IMR-90 (cell line): ENCODE data around the gene LAMA4. TPM values are rescaled to one million over a fixed set of nuclear protein-coding genes. Genes with fewer than 3 reads are reported as not detected.
A peak's percentile ranks its signal among the peaks of the same experiment; 100 is the strongest.

Source experiments
- ATAC-seq: fragments of 200-7000 bp; cut with Tn5 transposase; 2 replicates; pipeline ENCODE4 v1.9.1; 2020; ENCODE audit warnings: low read depth, mild to moderate bottlenecking, moderate library complexity
- BruUV-seq: library from RNA; stranded (reverse); fragments of 400-500 nt; replicated peaks from 2 replicates; lab custom pipeline; 2021; lab: Mats Ljungman, UMichigan
- CTCF ChIA-PET: fragments of 300-600 bp; formaldehyde crosslinking; extraction: SDS; loops from one replicate; lab custom pipeline; 2021; ENCODE audit warnings: antibody characterized with exemption; lab: Yijun Ruan, JAX
- POLR2A ChIA-PET: fragments of 300-600 bp; sonication (Branson Sonifier 250); formaldehyde crosslinking; loops from one replicate; lab custom pipeline; 2022; ENCODE audit warnings: antibody characterized with exemption; ENCODE audit not compliant: unreplicated experiment; lab: Charles Lee
- DNase-seq: peaks from one replicate; pipeline ENCODE4 v3.0.0; 2013
- H2AFZ ChIP-seq: replicated peaks from 2 replicates; pipeline ENCODE3; 2013; ENCODE audit warnings: low read length, mild to moderate bottlenecking; ENCODE audit not compliant: poor library complexity
- H2AK5ac ChIP-seq: 2 replicates; pipeline ENCODE4 v1.6.1; 2013; ENCODE audit warnings: low read depth, low read length, inconsistent platforms
- H2AK9ac ChIP-seq: replicated peaks from 2 replicates; pipeline ENCODE3; 2013; ENCODE audit warnings: mild to moderate bottlenecking, low read depth, low read length, moderate library complexity; ENCODE audit not compliant: poor library complexity
- H2BK120ac ChIP-seq: 2 replicates; pipeline ENCODE4 v1.6.1; 2013; ENCODE audit warnings: low read depth, low read length, inconsistent platforms
- H2BK15ac ChIP-seq: 3 replicates; pipeline ENCODE4 v1.6.1; 2013; ENCODE audit warnings: low read depth, low read length, inconsistent platforms
- H2BK20ac ChIP-seq: 2 replicates; pipeline ENCODE4 v1.6.1; 2013; ENCODE audit warnings: low read depth, mild to moderate bottlenecking, inconsistent platforms, low read length, moderate library complexity
- H2BK5ac ChIP-seq: 2 replicates; pipeline ENCODE4 v1.6.1; 2013; ENCODE audit warnings: mild to moderate bottlenecking, low read depth, low read length, inconsistent platforms; ENCODE audit not compliant: poor library complexity, severe bottlenecking
- H3K14ac ChIP-seq: replicated peaks from 2 replicates; pipeline ENCODE4 v1.6.1; 2013; ENCODE audit warnings: low read depth, low read length, inconsistent platforms
- H3K18ac ChIP-seq: 2 replicates; pipeline ENCODE4 v1.6.1; 2013; ENCODE audit warnings: low read depth, low read length, control low read depth
- H3K23ac ChIP-seq: 2 replicates; pipeline ENCODE4 v1.6.1; 2013; ENCODE audit warnings: low read depth, low read length, inconsistent platforms
- H3K27ac ChIP-seq: 2 replicates; pipeline ENCODE4 v1.5.1; 2013; ENCODE audit warnings: mild to moderate bottlenecking, control low read depth, low read length; ENCODE audit not compliant: insufficient read depth
- H3K27me3 ChIP-seq: 2 replicates; pipeline ENCODE4 v1.6.1; 2013; ENCODE audit warnings: low read length; ENCODE audit not compliant: control insufficient read depth, insufficient read depth
- H3K36me3 ChIP-seq: 2 replicates; pipeline ENCODE4 v1.6.1; 2013; ENCODE audit warnings: low read length, mixed read lengths; ENCODE audit not compliant: control insufficient read depth, insufficient read depth
- H3K4ac ChIP-seq: 2 replicates; pipeline ENCODE4 v1.6.1; 2013; ENCODE audit warnings: low read depth, low read length, inconsistent platforms
- H3K4me1 ChIP-seq: 2 replicates; pipeline ENCODE4 v1.6.1; 2013; ENCODE audit warnings: low read length, mixed read lengths; ENCODE audit not compliant: control insufficient read depth, insufficient read depth
- H3K4me2 ChIP-seq: 2 replicates; pipeline ENCODE4 v1.6.1; 2013; ENCODE audit warnings: low read depth, mild to moderate bottlenecking, control low read depth, low read length, moderate library complexity
- H3K4me3 ChIP-seq: 2 replicates; pipeline ENCODE4 v1.5.1; 2013; ENCODE audit warnings: low read depth, mild to moderate bottlenecking, control low read depth, low read length, moderate library complexity; ENCODE audit not compliant: insufficient read depth
- H3K56ac ChIP-seq: 2 replicates; pipeline ENCODE4 v1.6.1; 2013; ENCODE audit warnings: low read length, inconsistent platforms; ENCODE audit not compliant: insufficient read depth; ENCODE audit errors: extremely low read depth
- H3K79me1 ChIP-seq, 2 experiments: 2 replicates each; pipeline ENCODE4 v1.6.1; 2013; ENCODE audit warnings: low read length in 2 of 2, inconsistent platforms in 1 of 2, low read depth in 1 of 2
- H3K9ac ChIP-seq: 2 replicates; pipeline ENCODE4 v1.6.1; 2013; ENCODE audit warnings: low read depth, low read length, control low read depth
- H3K9me1 ChIP-seq: 2 replicates; pipeline ENCODE4 v1.6.1; 2013; ENCODE audit warnings: low read length, inconsistent platforms; ENCODE audit not compliant: insufficient read depth
- H3K9me3 ChIP-seq: 2 replicates; pipeline ENCODE4 v1.6.1; 2013; ENCODE audit warnings: low read length; ENCODE audit not compliant: control insufficient read depth, insufficient read depth
- H4K20me1 ChIP-seq: 2 replicates; pipeline ENCODE4 v1.6.1; 2013; ENCODE audit warnings: low read length, inconsistent platforms; ENCODE audit not compliant: insufficient read depth
- H4K5ac ChIP-seq: 2 replicates; pipeline ENCODE4 v1.6.1; 2013; ENCODE audit warnings: mild to moderate bottlenecking, low read depth, low read length, control low read depth
- H4K8ac ChIP-seq, 2 experiments: 2 replicates each; pipeline ENCODE4 v1.6.1; 2013; ENCODE audit warnings: low read depth in 2 of 2, low read length in 2 of 2, control low read depth in 1 of 2, inconsistent platforms in 1 of 2
- H4K91ac ChIP-seq: 2 replicates; pipeline ENCODE4 v1.6.1; 2013; ENCODE audit warnings: low read depth, low read length, inconsistent platforms; ENCODE audit not compliant: insufficient read depth
- BHLHE40 ChIP-seq: fragments of 150-350 bp; IDR thresholded peaks from 2 replicates; pipeline ENCODE4 v1.6.1; 2016; ENCODE audit warnings: mild to moderate bottlenecking, low read depth, low read length
- CEBPB ChIP-seq: IDR thresholded peaks from 2 replicates; pipeline ENCODE4 v1.6.1; 2012; ENCODE audit warnings: low read depth, low read length, improper control_type of control experiment
- CHD1 ChIP-seq: IDR thresholded peaks from 2 replicates; pipeline ENCODE4 v1.6.1; 2012; ENCODE audit warnings: low read depth, low read length, improper control_type of control experiment
- CTCF ChIP-seq: conservative IDR thresholded peaks from 2 replicates; pipeline ENCODE4 v1.5.1; 2012; ENCODE audit warnings: mild to moderate bottlenecking, low read depth, low read length, improper control_type of control experiment
- ELK1 ChIP-seq: fragments of 150-350 bp; IDR thresholded peaks from 2 replicates; pipeline ENCODE4 v1.6.1; 2016; ENCODE audit warnings: low read depth, mild to moderate bottlenecking, low read length, moderate library complexity, borderline replicate concordance
- MAFK ChIP-seq: IDR thresholded peaks from 2 replicates; pipeline ENCODE4 v1.6.1; 2012; ENCODE audit warnings: low read depth, low read length, improper control_type of control experiment
- MAZ ChIP-seq: IDR thresholded peaks from 2 replicates; pipeline ENCODE4 v1.6.1; 2012; ENCODE audit warnings: low read depth, mild to moderate bottlenecking, low read length, improper control_type of control experiment, moderate library complexity, borderline replicate concordance
- MXI1 ChIP-seq: IDR thresholded peaks from 2 replicates; pipeline ENCODE4 v1.6.1; 2012; ENCODE audit warnings: low read depth, mild to moderate bottlenecking, low read length, moderate library complexity, borderline replicate concordance
- NFE2L2 ChIP-seq: fragments of 150-350 bp; IDR thresholded peaks from 2 replicates; pipeline ENCODE4 v1.6.1; 2016; ENCODE audit warnings: low read depth, mild to moderate bottlenecking, low read length
- POLR2A ChIP-seq: IDR thresholded peaks from 2 replicates; pipeline ENCODE4 v1.6.1; 2012; ENCODE audit warnings: mild to moderate bottlenecking, low read depth, low read length
- RAD21 ChIP-seq: IDR thresholded peaks from 2 replicates; pipeline ENCODE4 v1.6.1; 2012; ENCODE audit warnings: low read length, improper control_type of control experiment
- RCOR1 ChIP-seq: IDR thresholded peaks from 2 replicates; pipeline ENCODE4 v1.6.1; 2012; ENCODE audit warnings: mild to moderate bottlenecking, low read length, improper control_type of control experiment; ENCODE audit not compliant: insufficient replicate concordance
- RFX5 ChIP-seq: IDR thresholded peaks from 2 replicates; pipeline ENCODE4 v1.8.0; 2012; ENCODE audit warnings: low read depth, mild to moderate bottlenecking, low read length, moderate library complexity
- SMC3 ChIP-seq: fragments of 150-350 bp; IDR thresholded peaks from 2 replicates; pipeline ENCODE4 v1.6.1; 2016; ENCODE audit warnings: low read depth, mild to moderate bottlenecking, antibody characterized with exemption, low read length, moderate library complexity
- USF2 ChIP-seq: fragments of 150-350 bp; IDR thresholded peaks from 2 replicates; pipeline ENCODE4 v1.6.1; 2017; ENCODE audit warnings: mild to moderate bottlenecking, antibody characterized with exemption, low read length, low read depth
- WGBS, 2 experiments: methylation state at CpG; one replicate each; pipeline versions ENCODE4 v1.1.5 to v1.1.7; 2013; ENCODE audit warnings: missing lambda C conversion rate in 2 of 2; ENCODE audit not compliant: insufficient read length in 1 of 2; ENCODE audit errors: extremely low coverage in 2 of 2; 5-methylcytosine and 5-hydroxymethylcytosine counted together
- dilution Hi-C: fragments of 300-500 bp; cut with HindIII; formaldehyde crosslinking; loops from one replicate; pipeline ENCODE4 v1.14.3; 2018; ENCODE audit warnings: low sequenced_read_pairs; ENCODE audit not compliant: unreplicated experiment
- in situ Hi-C: fragments of 300-500 bp; cut with MboI; formaldehyde crosslinking; loops from 3 replicates; pipeline ENCODE4 v1.14.3; 2019; ENCODE audit warnings: low sequenced_read_pairs, inconsistent platforms, mixed read lengths
- intact Hi-C: fragments of 100-400 bp; cut with micrococcal nuclease; formaldehyde crosslinking; loops from 2 replicates; pipeline ENCODE4 v1.10.0; 2022
- polyA plus RNA-seq, 3 experiments: library from polyadenylated mRNA; depleted of rRNA; stranded (reverse); fragments of >200 nt; gene quantifications; 2 replicates each; pipeline ENCODE4 v1.2.3, GENCODE V29; 2012; ENCODE audit warnings: low replicate concordance in 1 of 3
- total RNA-seq: library from RNA; depleted of rRNA; stranded (reverse); fragments of >200 nt; gene quantifications from 2 replicates; pipeline ENCODE4 v1.2.3, GENCODE V29; 2012

Gene LAMA4
- total and polyA plus RNA-seq, 2 of the 4 experiments (the other 2 are of a cell fraction): 33.9 to 35.8 TPM

GRCh38 chr6:112298816-112299281 is 44.5 kb upstream of the LAMA4 start:
- Histone ChIP-seq H3K9ac (peak overlapping the region; percentile 38; the same call in 1 of the 2 replicates), H3K4me1 (peaks cover 28% of the 10 kb centered on the region), H3K9me1 (peaks cover 14% of the 10 kb centered on the region), H2AK9ac (peak overlapping the region; percentile 83), H3K4me2 (peak overlapping the region; percentile 81), H3K27ac (peak overlapping the region; percentile 89), H3K56ac (peak overlapping the region; percentile 90), H3K9me3 (no peaks in the 10 kb centered on the region), H3K4me3 (peak overlapping the region; percentile 4; the same call in 1 of the 2 replicates), H2BK5ac (peak overlapping the region; percentile 99), H2AFZ (peak overlapping the region; percentile 93), H3K23ac (peak overlapping the region; percentile 98), H3K79me1 (0 out of 4 replicates have a peak, but pooled peaks cover 0 to 5% of the 10 kb centered on the region in 2 experiments), H3K4ac (peak overlapping the region; percentile 100), H2BK20ac (peak overlapping the region; percentile 100), H3K14ac (peak overlapping the region; percentile 99), H4K20me1 (no peaks in the 10 kb centered on the region), H2AK5ac (peak overlapping the region; percentile 73), H3K18ac (peak overlapping the region; percentile 95), H2BK120ac (peak overlapping the region; percentile 100), H4K91ac (peak overlapping the region; percentile 97), H3K36me3 (no peaks in the 10 kb centered on the region), H3K27me3 (no peaks in the 10 kb centered on the region), H4K5ac (peak overlapping the region; percentile 89), H4K8ac (peak overlapping the region; percentile 58 to 99), H2BK15ac (peak overlapping the region; percentile 90; the same call in 2 of the 3 replicates)
- ATAC-seq (peak; percentile 68), DNase-seq (peak; percentile 94)
- BruUV-seq: no TSS peak
- dilution Hi-C loops: no loop called here
- ChIA-PET POLR2A (interaction anchor here (0.6 to 1.0 kb wide), 2 partner anchors 10 to 13 kb away, joined by 3 read pairs; no protein-coding TSS in a partner anchor), CTCF (no interaction called here)
- no CpG with 5 or more reads among the region's 1 CpG for WGBS, 2 experiments
- in situ Hi-C loops: no loop called here
- intact Hi-C loops: loop anchor here (1.0 to 5.0 kb wide), 2 partner anchors 45 to 117 kb away; partner anchors contain the start of gene LAMA4
- TF ChIP-seq MAFK (0 out of 2 replicates have a peak, but pooled peaks have one; percentile 9), RCOR1 (no peak), CHD1 (no peak), USF2 (no peak), CEBPB (peak; percentile 28; the same call in 1 of the 2 replicates), RFX5 (no peak), SMC3 (no peak), RAD21 (no peak), MAZ (no peak; the same call in 1 of the 2 replicates), ELK1 (no peak), POLR2A (no peak), CTCF (no peak; the same call in 1 of the 2 replicates), BHLHE40 (no peak), MXI1 (no peak), NFE2L2 (peak; percentile 29; the same call in 1 of the 2 replicates)
